K562 (cell line): ENCODE measurements around the gene ATP9A. TPM values are rescaled to one million over a fixed set of nuclear protein-coding genes. Genes with fewer than 3 reads are reported as not detected.

ENCODE experiments used
- ATAC-seq: fragments of 200-7000 bp; cut with Tn5 transposase; 3 replicates; pipeline ENCODE4 v1.9.1; 2020; ENCODE audit warnings: moderate library complexity
- BruUV-seq: library from RNA; stranded (reverse); fragments of 400-500 nt; replicated peaks from 2 replicates; lab custom pipeline; 2021; lab: Mats Ljungman, UMichigan
- CTCF ChIA-PET: fragments of 300-600 bp; formaldehyde crosslinking; extraction: SDS; loops from one replicate; lab custom pipeline; 2021; ENCODE audit warnings: low intra/inter-chr PET ratio; lab: Yijun Ruan, JAX
- POLR2A ChIA-PET: fragments of 300-600, 350-650 bp; sonication (Branson Sonifier 250); formaldehyde crosslinking; extraction: SDS; loops from one replicate; lab custom pipeline; 2021; ENCODE audit warnings: antibody characterized with exemption, inconsistent platforms; lab: Yijun Ruan, JAX
- DNase-seq, 4 experiments: peaks; one replicate each; pipeline versions ENCODE4 v3.0.0 to v3.0.0-alpha.2; 2011 to 2018; ENCODE audit warnings: low spot score in 3 of 4, mixed read lengths in 3 of 4; ENCODE audit errors: extremely low read depth in 1 of 4
- FAIRE-seq: peaks from 2 replicates; lab custom pipeline; 2011; peaks lifted over from hg19 to GRCh38; lab: Jason Lieb, UNC
- H2AFZ ChIP-seq: 2 replicates; pipeline ENCODE4 v1.6.0; 2011; ENCODE audit warnings: low read depth, low read length, control low read depth, inconsistent platforms
- H3K27ac ChIP-seq: fragments of 200-600 bp; 3 replicates; pipeline ENCODE4 v1.8.0; 2011; ENCODE audit warnings: low read depth, mild to moderate bottlenecking, control low read depth, inconsistent platforms, low read length, moderate library complexity, mixed read lengths; ENCODE audit errors: extremely low read depth
- H3K27me3 ChIP-seq, 2 experiments: fragments of 300-600 bp in 1 of 2; 2 replicates in 1 of 2; 3 replicates in 1 of 2; pipeline versions ENCODE4 v1.6.0 to v1.8.0; 2011; ENCODE audit warnings: inconsistent platforms in 2 of 2, low read length in 2 of 2, mild to moderate bottlenecking in 1 of 2, mixed read lengths in 1 of 2, moderate library complexity in 1 of 2; ENCODE audit not compliant: control insufficient read depth in 2 of 2, insufficient read depth in 2 of 2
- H3K36me3 ChIP-seq: fragments of 300-600 bp; 3 replicates; pipeline ENCODE4 v1.8.0; 2011; ENCODE audit warnings: mild to moderate bottlenecking, low read length, inconsistent platforms; ENCODE audit not compliant: control insufficient read depth, insufficient read depth
- H3K4me1 ChIP-seq, 2 experiments: fragments of 200-600 bp in 1 of 2; replicated peaks in 1 of 2; 2 replicates in 1 of 2; 3 replicates in 1 of 2; pipeline versions ENCODE4 v1.5.1 to v1.8.0; 2011; ENCODE audit warnings: inconsistent platforms in 2 of 2, low read length in 2 of 2, mild to moderate bottlenecking in 1 of 2, mixed read lengths in 1 of 2, moderate library complexity in 1 of 2; ENCODE audit not compliant: control insufficient read depth in 2 of 2, insufficient read depth in 2 of 2
- H3K4me2 ChIP-seq: 2 replicates; pipeline ENCODE4 v1.6.1; 2011; ENCODE audit warnings: low read length, control low read depth, inconsistent platforms, mixed read lengths; ENCODE audit not compliant: insufficient read depth
- H3K4me3 ChIP-seq: fragments of 200-600 bp; sonication (generic), shearing (Covaris generic); 2 replicates; pipeline ENCODE4 v1.5.1; 2016; ENCODE audit warnings: control low read depth, inconsistent platforms
- H3K79me2 ChIP-seq: fragments of 200-600 bp; 3 replicates; pipeline ENCODE4 v1.8.0; 2011; ENCODE audit warnings: low read length, inconsistent platforms; ENCODE audit not compliant: control insufficient read depth, insufficient read depth
- H3K9ac ChIP-seq, 2 experiments: 2 replicates each; pipeline versions ENCODE4 v1.6.0 to v1.6.1; 2011; ENCODE audit warnings: low read depth in 2 of 2, low read length in 2 of 2, control low read depth in 1 of 2, inconsistent platforms in 1 of 2, mild to moderate bottlenecking in 1 of 2, mixed read lengths in 1 of 2; ENCODE audit not compliant: insufficient read depth in 1 of 2
- H3K9me1 ChIP-seq: one replicate; pipeline ENCODE4 v1.6.0; 2011; ENCODE audit warnings: inconsistent platforms, mild to moderate bottlenecking, low read length, moderate library complexity; ENCODE audit not compliant: control insufficient read depth, insufficient read depth
- H3K9me3 ChIP-seq: replicated peaks from 2 replicates; pipeline ENCODE4 v1.5.1; 2011; ENCODE audit warnings: low read depth, low read length, inconsistent platforms; ENCODE audit not compliant: control insufficient read depth, insufficient read depth
- H4K20me1 ChIP-seq: replicated peaks from 2 replicates; pipeline ENCODE4 v1.6.1; 2011; ENCODE audit warnings: low read length, inconsistent platforms, mixed read lengths; ENCODE audit not compliant: control insufficient read depth, insufficient read depth
- ARID3B ChIP-seq: fragments of 250-450 bp; sonication (Bioruptor Pico); IDR thresholded peaks from 2 replicates; pipeline ENCODE4 v1.4.0; 2020; ENCODE audit warnings: borderline replicate concordance
- CEBPG ChIP-seq, 3 experiments: fragments of 200-800 bp in 1 of 3; sonication (Bioruptor generic) in 1 of 3; sonication (generic) in 1 of 3; formaldehyde crosslinking in 1 of 3; IDR thresholded peaks in 2 of 3; conservative IDR thresholded peaks in 1 of 3; 2 replicates each; pipeline versions ENCODE4 v1.6.1 to v1.8.0; 2016 to 2022; ENCODE audit warnings: missing compliant biosample characterization in 2 of 3, missing genetic modification characterization in 2 of 3, mild to moderate bottlenecking in 1 of 3, missing genetic modification reagents in 1 of 3
- CHAMP1 ChIP-seq: fragments of 450-650 bp; IDR thresholded peaks from 2 replicates; pipeline ENCODE4 v1.6.1; 2016; ENCODE audit warnings: mild to moderate bottlenecking
- GTF2E2 ChIP-seq: fragments of 200-800 bp; sonication (Bioruptor generic); IDR thresholded peaks from 2 replicates; pipeline ENCODE4 v1.6.1; 2016; ENCODE audit warnings: missing genetic modification characterization, missing compliant biosample characterization
- HEY1 ChIP-seq: fragments of 250-450 bp; sonication (Bioruptor Pico); IDR thresholded peaks from 2 replicates; pipeline ENCODE4 v1.5.0; 2020; ENCODE audit warnings: mild to moderate bottlenecking, moderate library complexity, borderline replicate concordance
- HNRNPLL ChIP-seq: fragments of 200-400 bp; formaldehyde crosslinking; IDR thresholded peaks from 2 replicates; pipeline ENCODE4 v1.6.1; 2017; ENCODE audit warnings: low read length, low read depth, mild to moderate bottlenecking; ENCODE audit not compliant: poor library complexity, severe bottlenecking
- MTF1 ChIP-seq: fragments of 250-450 bp; sonication (Bioruptor Pico); IDR thresholded peaks from 2 replicates; pipeline ENCODE4 v1.9.0; 2021; ENCODE audit warnings: moderate library complexity, mild to moderate bottlenecking, inconsistent platforms, borderline replicate concordance
- PTTG1 ChIP-seq: fragments of 450-650 bp; IDR thresholded peaks from 2 replicates; pipeline ENCODE4 v1.6.1; 2016; ENCODE audit warnings: low read depth, mild to moderate bottlenecking, missing genetic modification characterization, missing compliant biosample characterization
- RBM25 ChIP-seq: fragments of 200-400 bp; formaldehyde crosslinking; IDR thresholded peaks from 2 replicates; pipeline ENCODE4 v1.6.1; 2018; ENCODE audit warnings: low read length, low read depth, moderate library complexity; ENCODE audit not compliant: severe bottlenecking
- SMAD3 ChIP-seq: fragments of 450-650 bp; formaldehyde crosslinking; conservative IDR thresholded peaks from 2 replicates; pipeline ENCODE4 v1.4.0; 2020; ENCODE audit warnings: mild to moderate bottlenecking
- SMC3 ChIP-seq: conservative IDR thresholded peaks from 2 replicates; pipeline ENCODE4 v1.6.1; 2011; ENCODE audit warnings: low read depth, low read length, improper control_type of control experiment; ENCODE audit not compliant: insufficient read depth
- TCF7L2 ChIP-seq: fragments of 150-350 bp; IDR thresholded peaks from 2 replicates; pipeline ENCODE4 v1.6.1; 2016; ENCODE audit warnings: low read depth, mild to moderate bottlenecking, low read length, moderate library complexity
- ZNF134 ChIP-seq: fragments of 250-450 bp; sonication (Bioruptor Pico); conservative IDR thresholded peaks from 2 replicates; pipeline ENCODE4 v1.4.0; 2020
- ZNF143 ChIP-seq: sonication (generic); formaldehyde crosslinking; IDR thresholded peaks from 2 replicates; pipeline ENCODE4 v1.9.0; 2022; ENCODE audit warnings: mild to moderate bottlenecking, missing genetic modification reagents
- WGBS: fragments of 100-300 bp; shearing (Covaris generic); methylation state at CpG from one replicate; pipeline ENCODE4 v1.1.6; 2016; ENCODE audit warnings: low coverage, mixed read lengths; ENCODE audit not compliant: insufficient coverage; ENCODE audit errors: missing lambda C conversion rate; 5-methylcytosine and 5-hydroxymethylcytosine counted together
- in situ Hi-C: fragments of 300-500 bp; cut with MboI; formaldehyde crosslinking; loops from 4 replicates; pipeline ENCODE4 v1.15.0; 2018; ENCODE audit warnings: inconsistent platforms, mixed read lengths
- intact Hi-C: fragments of 100-400 bp; cut with micrococcal nuclease; formaldehyde crosslinking; loops from 2 replicates; pipeline ENCODE4 v1.14.2; 2022
- polyA plus RNA-seq, 8 experiments: library from polyadenylated mRNA; depleted of rRNA in 4 of 8; stranded (reverse) in 5 of 8; unstranded in 3 of 8; fragments of >200 nt; fragmentation: Nextera tagmentation in 2 of 8; fragmentation: Illumina TruSeq in 1 of 8; extraction: Ambion mirVana in 2 of 8; extraction: Trizol in 1 of 8; gene quantifications; 2 replicates each; pipeline versions ENCODE4 v1.2.1 to v1.2.3, GENCODE V29; 2011 to 2014; ENCODE audit warnings: inconsistent platforms in 1 of 8, missing spikeins in 1 of 8
- total RNA-seq, 7 experiments: library from RNA; depleted of rRNA in 6 of 7; stranded (reverse); fragments of >200 nt in 6 of 7; fragmentation: Illumina TruSeq in 2 of 7; extraction: Trizol in 2 of 7; gene quantifications; 2 replicates each; pipeline versions ENCODE4 v1.2.1 to v1.2.3, GENCODE V29; 2011 to 2021; ENCODE audit warnings: low replicate concordance in 1 of 7

ATP9A gene
- total and polyA plus RNA-seq, 9 of the 15 experiments (the other 6 are each of a cell fraction or from before 2014, with no cell fraction given): 0.18 to 0.62 (median 0.29) TPM

- in situ Hi-C loops: no loop called here
- no peak for ATAC-seq
- DNase-seq: no peak
- Histone ChIP-seq H3K9me3 (no peaks in the 10 kb centered on the region), H3K27me3 (peaks cover 42 to 43% of the 10 kb centered on the region in 2 experiments), H4K20me1 (no peaks in the 10 kb centered on the region), H3K9me1 (no peaks in the 10 kb centered on the region), H3K4me2 (no peak overlapping the region), H3K79me2 (no peaks in the 10 kb centered on the region), H3K27ac (no peak overlapping the region), H3K36me3 (no peaks in the 10 kb centered on the region), H3K4me1 (no peaks in the 10 kb centered on the region), H3K9ac (no peak overlapping the region), H2AFZ (no peak overlapping the region), H3K4me3 (no peak overlapping the region)
- CTCF ChIA-PET: no interaction called here
- intact Hi-C loops: no loop called here
- 20% methylated on average over 8 of the region's 8 CpGs for WGBS
- FAIRE-seq: no peak
- TF ChIP-seq TCF7L2 (no peak), MTF1 (no peak), ZNF134 (CRISPR knock-in tag) (no peak), CEBPG (CRISPR knock-in tag; IDR thresholded peaks at IDR 0.05) (no peak), CEBPG (tag; conservative IDR thresholded peaks at IDR 0.05 in 1 of 2, IDR thresholded peaks at IDR 0.05 in 1 of 2) (no peak), PTTG1 (no peak), HNRNPLL (no peak), ZNF143 (CRISPR knock-in tag) (no peak), ARID3B (CRISPR knock-in tag) (no peak), SMC3 (no peak), HEY1 (CRISPR knock-in tag) (no peak), SMAD3 (CRISPR knock-in tag) (no peak), GTF2E2 (tag) (no peak), CHAMP1 (no peak), RBM25 (no peak)
- BruUV-seq: no TSS peak
- POLR2A ChIA-PET: interaction anchor here (0.6 kb wide), 1 partner anchor 154 kb away, joined by 3 read pairs; no protein-coding TSS in a partner anchor
Observed at GRCh38 chr20:51610111-51610510, 158.1 kb downstream of the ATP9A start.
